ENCODE data around the gene ADAMTSL5. TPM values are rescaled to one million over a fixed set of nuclear protein-coding genes. Genes with fewer than 3 reads are reported as not detected.

Gene ADAMTSL5, protein sequence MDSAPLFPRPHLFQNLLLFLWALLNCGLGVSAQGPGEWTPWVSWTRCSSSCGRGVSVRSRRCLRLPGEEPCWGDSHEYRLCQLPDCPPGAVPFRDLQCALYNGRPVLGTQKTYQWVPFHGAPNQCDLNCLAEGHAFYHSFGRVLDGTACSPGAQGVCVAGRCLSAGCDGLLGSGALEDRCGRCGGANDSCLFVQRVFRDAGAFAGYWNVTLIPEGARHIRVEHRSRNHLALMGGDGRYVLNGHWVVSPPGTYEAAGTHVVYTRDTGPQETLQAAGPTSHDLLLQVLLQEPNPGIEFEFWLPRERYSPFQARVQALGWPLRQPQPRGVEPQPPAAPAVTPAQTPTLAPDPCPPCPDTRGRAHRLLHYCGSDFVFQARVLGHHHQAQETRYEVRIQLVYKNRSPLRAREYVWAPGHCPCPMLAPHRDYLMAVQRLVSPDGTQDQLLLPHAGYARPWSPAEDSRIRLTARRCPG
- total RNA-seq: 5.7 and 11.7 TPM in 2 replicates

GRCh38 chr19:1512671-1513498 lies at the start of gene ADAMTSL5:
Gene ADAMTSL5, minus strand, starts transcription at chr19:1513019. Its CDS starts 2,076 bp downstream, at chr19:1510943.

GRCh38 chr19:1523412-1524286 lies 10.8 kb upstream of the ADAMTSL5 start, which contains the start of gene PLK5:
Gene PLK5, plus strand, starts transcription at chr19:1524077. Its CDS starts 2,920 bp downstream, at chr19:1526997.

DNA sequence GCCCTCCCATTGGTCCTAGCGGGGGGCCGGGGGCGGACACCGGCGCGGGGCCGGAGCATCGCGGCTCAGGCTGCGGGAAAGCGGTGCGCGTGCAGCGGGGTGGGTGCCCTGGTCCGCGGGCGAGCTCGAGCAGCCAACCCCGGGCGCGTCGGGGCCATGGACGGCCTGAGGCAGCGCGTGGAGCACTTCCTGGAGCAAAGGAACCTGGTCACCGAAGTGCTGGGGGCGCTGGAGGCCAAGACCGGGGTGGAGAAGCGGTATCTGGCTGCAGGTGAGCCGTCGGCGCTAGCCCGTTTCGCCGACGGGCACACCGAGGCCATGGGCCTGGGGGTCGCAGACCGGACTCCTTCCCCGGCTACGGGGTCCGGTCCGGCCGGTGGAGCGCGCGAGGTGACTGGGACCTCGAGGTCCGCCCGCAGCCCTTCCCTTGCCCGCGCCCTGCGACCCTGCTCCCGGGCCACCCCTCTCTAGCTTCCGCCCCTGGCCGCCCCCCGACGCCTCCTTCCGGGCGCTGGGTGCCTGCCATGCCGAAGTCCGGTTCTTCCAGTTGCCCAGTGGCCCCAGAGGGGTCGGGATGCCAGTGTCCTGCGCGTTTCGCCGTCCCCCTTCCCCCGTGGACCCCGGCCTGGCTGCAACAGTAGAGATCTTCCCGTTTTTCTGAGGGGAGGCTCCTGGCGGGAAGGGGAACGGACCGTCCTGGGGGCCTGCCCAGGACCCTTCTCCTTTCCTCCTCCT lies 21.5 kb downstream of the ADAMTSL5 start, which contains the start of gene REEP6:
TSS of gene REEP6 (plus strand) at position 68 of the 735 bp plus-strand sequence. CDS start at position 157, 89 bp downstream.

DNA sequence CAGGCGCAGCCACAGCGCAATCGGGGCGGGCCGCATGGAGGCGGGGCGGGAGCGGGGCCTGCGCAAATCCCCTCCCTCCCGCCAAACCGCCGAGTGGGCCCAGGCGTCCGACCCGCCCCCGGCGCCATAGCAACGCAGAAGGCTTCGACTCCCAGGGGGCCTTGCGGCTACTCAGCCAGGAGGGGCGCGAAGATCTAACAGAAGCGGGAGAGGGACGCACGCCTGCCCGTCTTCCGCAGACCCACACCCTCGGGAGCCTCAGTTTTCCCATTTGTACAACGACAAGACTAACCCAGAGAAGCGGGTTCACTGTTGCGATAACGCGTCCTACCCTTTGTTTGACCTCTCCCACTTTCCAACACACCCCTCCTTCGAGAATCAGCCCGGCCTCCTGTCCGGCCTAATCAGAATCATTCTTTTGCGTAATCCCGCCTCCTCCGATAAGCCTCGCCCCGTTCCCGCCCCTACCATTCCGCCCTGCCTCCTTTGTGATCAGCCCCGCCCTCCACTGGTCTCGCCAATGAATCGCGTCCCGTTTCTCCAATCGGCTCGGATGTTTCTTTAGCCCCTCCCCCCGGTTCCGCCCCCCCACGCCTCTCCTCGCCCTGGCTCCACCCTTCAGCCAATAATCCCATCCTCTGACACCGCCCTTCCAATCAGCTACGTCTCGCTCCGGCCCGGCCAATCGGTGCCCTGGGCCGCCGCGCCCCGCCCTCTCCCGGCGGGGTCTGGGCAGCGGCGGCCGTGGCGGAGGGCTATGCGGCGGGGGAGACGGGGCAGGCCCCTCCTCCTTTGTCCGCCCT lies 22.3 kb downstream of the ADAMTSL5 start, which contains the start of gene PCSK4:
TSS of gene PCSK4 (minus strand) at position 40 of the 803 bp plus-strand sequence. CDS start at position 36, 4 bp downstream.

DNA sequence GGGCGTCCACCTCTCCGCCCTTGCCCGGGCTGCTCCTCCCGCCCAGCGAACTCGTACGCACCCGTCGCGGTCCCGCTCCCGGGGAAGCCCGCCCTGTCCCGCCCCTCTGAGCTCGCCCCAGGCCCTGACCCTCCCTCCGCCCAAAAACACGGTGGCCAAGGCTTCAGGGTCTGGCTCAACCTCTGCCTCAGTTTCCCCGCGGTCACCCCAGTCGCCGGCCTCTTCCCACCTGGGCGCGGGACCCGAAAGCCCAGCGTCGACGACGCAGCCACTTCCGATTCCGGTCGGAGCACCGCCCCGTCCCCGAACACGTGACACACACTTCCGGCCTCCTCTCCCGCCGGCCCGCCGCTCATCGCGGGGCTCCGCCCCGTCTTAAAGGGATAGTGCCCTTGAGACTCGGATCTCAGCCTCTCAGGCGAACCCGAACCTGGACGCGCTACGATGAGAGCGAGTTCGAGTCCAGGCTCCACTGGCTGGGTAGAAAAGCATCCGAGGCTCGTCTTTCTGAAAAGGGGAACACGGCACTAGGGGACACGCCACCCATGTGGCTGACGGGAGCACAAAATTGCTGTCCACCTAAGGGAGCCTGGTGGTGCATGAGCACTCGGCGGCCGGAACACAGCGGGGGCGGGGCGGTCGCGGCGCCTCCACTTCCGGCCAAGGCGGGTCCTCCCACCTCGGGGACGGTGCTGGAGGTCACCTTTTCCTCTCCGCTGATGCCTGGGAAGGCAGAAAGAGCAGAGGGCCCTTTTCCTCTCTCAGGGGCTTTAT lies 33.7 kb downstream of the ADAMTSL5 start, which contains the start of gene C19orf25:
TSS of gene C19orf25 (minus strand) at position 282 of the 774 bp plus-strand sequence. CDS start 312 bp downstream, outside the sequence.

Other genes with a start within 250 kb of the ADAMTSL5 start
- 98.2 and 370 TPM in 2 replicates for gene CIRBP, start 243.7 kb downstream of the ADAMTSL5 start, total RNA-seq
- gene FAM174C, start 237.5 kb downstream of the ADAMTSL5 start, total RNA-seq: 29.7 and 45.3 TPM in 2 replicates
- gene EFNA2, start 227.1 kb downstream of the ADAMTSL5 start, total RNA-seq: not detected in 2 replicates
- 63.7 and 92.6 TPM in 2 replicates for gene NDUFS7, start 129.1 kb downstream of the ADAMTSL5 start, total RNA-seq
- 33.7 and 61.5 TPM in 2 replicates for gene GAMT, start 111.5 kb downstream of the ADAMTSL5 start, total RNA-seq
- gene DAZAP1, start 105.4 kb downstream of the ADAMTSL5 start, total RNA-seq: 50.4 and 60.5 TPM in 2 replicates
- gene RPS15, start 74.6 kb downstream of the ADAMTSL5 start, total RNA-seq: 434 and 768 TPM in 2 replicates
- 0.29 and 0.83 TPM in 2 replicates for gene APC2, start 62.9 kb downstream of the ADAMTSL5 start, total RNA-seq
- gene C19orf25, start 33.8 kb downstream of the ADAMTSL5 start, total RNA-seq: 30.8 and 41.5 TPM in 2 replicates
- gene PCSK4, start 22.7 kb downstream of the ADAMTSL5 start, total RNA-seq: 1.5 and 4.0 TPM in 2 replicates
- 0.87 and 4.6 TPM in 2 replicates for gene REEP6, start 21.8 kb downstream of the ADAMTSL5 start, total RNA-seq
- 0.17 TPM in 1 of 2 replicates, not detected in the other for gene PLK5, start 11.1 kb upstream of the ADAMTSL5 start, total RNA-seq
- 30.5 and 80.6 TPM in 2 replicates for gene MEX3D, start 55.3 kb upstream of the ADAMTSL5 start, total RNA-seq
- gene MBD3, start 79.8 kb upstream of the ADAMTSL5 start, total RNA-seq: 92.6 and 107 TPM in 2 replicates
- 59.3 and 98.6 TPM in 2 replicates for gene UQCR11, start 92.4 kb upstream of the ADAMTSL5 start, total RNA-seq
- 81.0 and 88.7 TPM in 2 replicates for gene TCF3, start 139.6 kb upstream of the ADAMTSL5 start, total RNA-seq
- gene ONECUT3, start 240.5 kb upstream of the ADAMTSL5 start, total RNA-seq: under 0.01 TPM in 1 of 2 replicates, not detected in the other

Data from smooth muscle cell of trachea (primary cell).